Colon (tissue), 2 donors: ENCODE data around the gene SBNO1.
"Not testable (repeated sequence)": the region's sequence is repeated elsewhere in the genome, so short reads cannot be mapped to it uniquely, and the experiment has no call there.

ENCODE experiments used
- FAIRE-seq: peaks from 2 replicates; lab custom pipeline; 2012; peaks lifted over from hg19 to GRCh38; lab: Jason Lieb, UNC
- donor health status: control.
- donor health status: control.

SBNO1 gene

GRCh38 chr12:123364532-123365024 lies at the start of gene SBNO1:
SBNO1 (minus strand) TSS chr12:123364847; CDS start chr12:123350441, 14,406 bp downstream.
- FAIRE-seq, result no peak

DNA sequence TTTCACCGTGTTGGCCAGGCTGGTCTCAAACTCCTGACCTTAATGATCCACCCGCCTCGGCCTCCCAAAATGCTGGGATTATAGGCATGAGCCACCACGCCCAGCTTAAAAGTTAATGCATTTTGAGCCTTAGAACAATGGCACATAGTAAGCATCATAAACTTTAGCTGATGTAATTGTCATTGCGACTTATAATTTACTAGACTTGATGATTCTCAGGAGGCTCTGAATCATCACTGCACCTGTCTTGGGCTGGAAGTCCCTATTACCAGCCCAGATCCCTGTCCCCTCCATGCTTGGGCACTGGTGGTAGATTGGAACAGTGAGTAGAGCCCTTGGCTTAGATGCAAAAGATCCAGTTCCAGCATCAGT lies 45.4 kb upstream of the SBNO1 start:
- no peak for FAIRE-seq

DNA sequence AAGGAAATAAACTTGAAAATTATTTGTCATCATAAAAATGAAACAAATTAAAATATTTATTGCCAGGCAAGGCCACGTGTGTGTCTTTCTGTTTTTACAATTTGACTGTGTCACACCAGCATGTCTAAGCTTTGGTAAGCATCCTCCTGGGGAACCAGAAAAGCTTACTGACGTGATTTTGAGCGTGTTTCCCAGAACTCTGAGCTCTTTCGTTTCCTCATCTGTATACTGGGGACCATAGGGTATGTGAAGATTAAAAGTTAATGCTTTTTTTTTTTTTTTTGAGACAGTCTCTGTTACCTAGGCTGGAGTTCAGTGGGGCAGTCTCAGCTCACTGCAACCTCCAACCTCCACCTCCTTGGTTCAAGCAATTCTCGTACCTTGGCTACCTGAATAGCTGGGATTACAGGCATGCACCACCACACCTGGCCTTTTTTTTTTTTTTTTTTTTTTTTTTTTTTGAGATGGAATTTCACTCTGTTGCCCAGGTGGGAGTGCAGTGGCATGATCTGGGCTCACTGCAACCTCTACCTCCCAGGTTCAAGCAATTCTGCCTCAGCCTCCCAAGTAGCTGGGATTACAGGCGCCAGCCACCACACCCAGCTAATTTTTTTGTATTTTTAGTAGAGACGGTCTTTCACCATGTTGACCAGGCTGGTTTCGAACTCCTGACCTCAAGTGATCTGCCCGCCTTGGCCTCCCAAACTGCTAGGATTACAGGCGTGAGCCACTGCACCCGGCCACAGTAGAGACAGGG lies 44.8 kb upstream of the SBNO1 start:
- FAIRE-seq, result not testable (repeated sequence)

GRCh38 chr12:123408619-123409018 lies 44.0 kb upstream of the SBNO1 start:
- FAIRE-seq, result not testable (repeated sequence)

GRCh38 chr12:123407934-123408333 lies 43.3 kb upstream of the SBNO1 start:
- FAIRE-seq, result not testable (repeated sequence)

GRCh38 chr12:123407269-123407668 lies 42.6 kb upstream of the SBNO1 start:
- not testable (repeated sequence) for FAIRE-seq

- FAIRE-seq, result no peak
Observed at GRCh38 chr12:123404581-123404980, 39.9 kb upstream of the SBNO1 start.

- FAIRE-seq, result no peak
Observed at GRCh38 chr12:123401753-123402683, 37.4 kb upstream of the SBNO1 start.

- FAIRE-seq, result no peak
Observed at GRCh38 chr12:123399255-123399617, 34.6 kb upstream of the SBNO1 start.

DNA sequence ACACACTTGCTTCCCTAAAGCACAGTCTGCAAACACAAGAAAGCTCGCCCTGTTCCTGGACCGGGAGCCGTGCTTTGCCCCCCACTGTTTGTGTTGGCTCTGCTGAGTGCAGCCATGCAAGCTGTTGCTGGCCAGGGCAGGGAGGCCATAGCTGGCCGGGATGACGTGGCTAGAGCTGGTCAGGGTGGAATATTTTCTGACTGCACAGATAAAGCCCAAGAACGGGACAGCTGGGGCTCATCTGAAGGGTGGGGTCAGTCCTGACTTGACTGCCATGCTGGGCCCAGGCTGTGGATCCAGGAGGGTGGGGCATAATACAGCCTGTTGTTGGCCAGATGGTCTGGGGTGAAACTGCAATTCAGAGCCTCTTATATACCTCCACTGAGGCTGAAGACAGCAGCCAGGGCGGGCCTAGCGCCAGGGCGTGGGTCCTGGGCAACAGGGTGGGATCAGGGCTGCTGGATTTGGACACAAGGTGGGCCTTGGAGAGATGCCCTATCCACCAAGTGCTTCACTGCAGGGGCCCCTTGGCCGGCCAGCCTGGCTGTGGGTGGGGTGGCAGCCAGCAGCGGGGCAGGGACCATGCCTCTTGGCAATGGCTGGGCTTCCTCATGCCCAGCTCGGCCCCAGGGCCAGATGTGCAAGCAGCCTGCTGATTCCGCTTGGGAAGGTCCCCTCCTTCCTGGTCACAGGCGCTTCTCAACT lies 34.1 kb upstream of the SBNO1 start:
- no peak for FAIRE-seq

GRCh38 chr12:123398177-123398549 lies 33.5 kb upstream of the SBNO1 start:
- no peak for FAIRE-seq

- no peak for FAIRE-seq
Observed at GRCh38 chr12:123397400-123397799, 32.8 kb upstream of the SBNO1 start.

- no peak for FAIRE-seq
Observed at GRCh38 chr12:123396954-123397353, 32.3 kb upstream of the SBNO1 start.

DNA sequence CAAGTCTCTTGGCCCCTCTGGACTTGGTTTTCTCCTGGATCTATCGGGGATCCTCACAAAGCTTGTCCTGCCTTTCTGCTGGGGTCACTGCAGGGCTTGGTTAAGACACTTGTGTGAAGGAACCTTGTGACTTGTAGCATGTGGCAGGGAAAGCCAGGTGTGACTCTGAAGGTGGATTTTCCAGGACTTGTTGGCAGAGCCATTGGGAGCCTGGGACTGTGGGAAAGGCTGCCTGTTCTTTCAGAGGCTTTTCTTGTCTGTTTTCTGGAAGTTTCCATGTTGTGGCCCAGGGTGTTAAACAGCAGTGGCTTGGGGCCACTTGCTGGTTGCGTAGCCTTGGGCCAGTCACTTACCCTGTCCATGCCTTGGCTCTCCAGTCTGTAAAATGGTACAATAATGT lies 31.9 kb upstream of the SBNO1 start:
- FAIRE-seq, result no peak

- FAIRE-seq, result no peak
Observed at GRCh38 chr12:123395236-123395635, 30.6 kb upstream of the SBNO1 start.

DNA sequence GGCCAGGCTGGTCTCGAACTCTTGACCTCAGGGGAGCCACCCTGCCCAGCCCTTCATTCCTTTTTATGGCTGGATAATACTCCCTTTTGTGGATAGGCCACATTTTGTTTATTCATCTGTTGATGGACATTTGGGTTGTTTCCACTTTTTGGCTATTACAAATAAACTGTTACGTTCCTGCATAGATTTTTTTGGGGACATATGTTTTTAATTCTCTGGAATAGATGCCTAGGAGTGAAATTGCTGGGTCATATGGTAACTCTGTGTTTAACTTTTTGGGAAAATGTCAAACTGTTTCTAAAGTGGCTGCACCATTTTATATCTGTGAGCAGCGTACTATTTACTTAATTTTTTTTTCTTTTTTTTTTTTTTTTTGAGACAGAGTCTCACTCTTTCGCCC lies 29.1 kb upstream of the SBNO1 start:
- FAIRE-seq, result no peak

- FAIRE-seq, result no peak
Observed at GRCh38 chr12:123391546-123392343, 27.1 kb upstream of the SBNO1 start.

GRCh38 chr12:123390498-123391426 lies 26.1 kb upstream of the SBNO1 start:
- FAIRE-seq, result no peak

- FAIRE-seq, result no peak
Observed at GRCh38 chr12:123389560-123390351, 25.1 kb upstream of the SBNO1 start.
